GM19397 (cell line): ENCODE measurements around the gene SHTN1.

ENCODE experiments used
- ATAC-seq: cut with Tn5 transposase; IDR thresholded peaks from one replicate; pipeline ENCODE4 v1.9.1; 2021; ENCODE audit warnings: mild to moderate bottlenecking, moderate library complexity; ENCODE audit not compliant: unreplicated experiment

SHTN1 gene

GRCh38 chr10:116840389-116841075 lies 164.5 kb downstream of the SHTN1 start:
- ATAC-seq, result no peak

- no peak for ATAC-seq
Measured at GRCh38 chr10:116838143-116838725, 166.8 kb downstream of the SHTN1 start.

DNA sequence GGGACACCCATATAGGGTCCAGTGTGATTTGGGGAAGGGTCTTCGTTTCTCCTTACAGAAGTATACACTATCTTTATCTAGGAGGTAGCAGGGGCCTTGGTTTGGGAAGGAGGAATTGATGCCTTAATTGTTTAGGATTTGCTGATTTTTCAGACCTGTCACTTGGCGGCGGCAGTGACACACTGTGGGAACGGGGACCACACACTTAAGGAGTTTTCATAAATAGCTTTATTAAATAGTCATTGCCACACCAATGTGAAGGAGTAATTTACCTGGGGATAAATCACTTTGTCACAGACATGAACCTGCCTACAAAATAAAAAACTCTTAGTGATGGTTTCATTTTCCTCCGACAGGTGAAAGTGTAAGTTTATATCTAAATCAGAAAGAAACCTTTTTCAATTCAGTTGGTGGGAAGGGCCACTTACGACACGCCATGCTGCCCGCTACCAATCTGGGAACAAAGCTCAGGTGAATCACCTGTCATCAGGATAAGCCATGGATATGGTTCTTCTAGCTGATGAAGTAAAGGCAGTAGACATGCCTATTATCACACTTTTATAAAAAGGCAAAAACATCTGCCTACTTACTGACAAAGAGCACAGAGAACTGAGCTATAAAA lies 168.0 kb downstream of the SHTN1 start:
- ATAC-seq, result no peak

DNA sequence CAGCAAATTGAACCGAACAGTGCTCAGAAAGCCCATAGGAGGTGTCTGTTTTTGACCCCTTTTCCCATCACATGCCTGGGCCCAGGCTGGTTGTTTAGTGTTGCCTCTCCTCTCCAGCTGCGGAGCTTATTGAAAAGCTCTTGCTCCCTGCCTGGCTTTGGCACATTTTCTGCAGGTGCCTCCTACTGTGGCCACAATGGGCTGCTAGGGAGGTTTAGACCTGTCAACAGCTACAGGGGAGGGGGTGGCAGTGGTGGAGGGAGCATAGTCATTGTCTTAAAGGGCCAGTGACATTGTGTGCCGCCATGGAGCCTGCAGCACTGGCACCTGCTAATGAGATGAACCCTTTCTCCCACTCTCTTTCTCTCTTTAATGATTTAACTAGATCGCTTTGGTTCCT lies 168.9 kb downstream of the SHTN1 start:
- ATAC-seq, result no peak

DNA sequence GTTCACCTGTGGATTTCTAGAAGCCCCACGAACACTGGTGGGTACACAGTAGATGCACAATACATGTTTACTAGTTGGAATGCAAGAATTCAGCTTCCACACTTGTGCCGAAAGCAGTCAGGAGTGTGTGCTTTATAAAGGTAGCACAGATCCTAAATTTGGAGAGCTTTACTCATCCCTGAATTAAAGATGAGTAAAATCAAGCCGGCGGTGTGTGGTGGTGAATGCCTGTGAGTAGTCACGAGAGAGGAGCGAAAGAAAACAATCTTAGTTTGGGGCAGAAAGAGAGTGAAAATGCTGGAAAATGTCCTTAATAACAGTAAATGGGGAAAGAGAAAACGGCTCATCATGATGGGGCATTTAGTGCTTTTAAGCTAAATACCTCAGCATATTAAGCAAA lies 169.3 kb downstream of the SHTN1 start:
- no peak for ATAC-seq

DNA sequence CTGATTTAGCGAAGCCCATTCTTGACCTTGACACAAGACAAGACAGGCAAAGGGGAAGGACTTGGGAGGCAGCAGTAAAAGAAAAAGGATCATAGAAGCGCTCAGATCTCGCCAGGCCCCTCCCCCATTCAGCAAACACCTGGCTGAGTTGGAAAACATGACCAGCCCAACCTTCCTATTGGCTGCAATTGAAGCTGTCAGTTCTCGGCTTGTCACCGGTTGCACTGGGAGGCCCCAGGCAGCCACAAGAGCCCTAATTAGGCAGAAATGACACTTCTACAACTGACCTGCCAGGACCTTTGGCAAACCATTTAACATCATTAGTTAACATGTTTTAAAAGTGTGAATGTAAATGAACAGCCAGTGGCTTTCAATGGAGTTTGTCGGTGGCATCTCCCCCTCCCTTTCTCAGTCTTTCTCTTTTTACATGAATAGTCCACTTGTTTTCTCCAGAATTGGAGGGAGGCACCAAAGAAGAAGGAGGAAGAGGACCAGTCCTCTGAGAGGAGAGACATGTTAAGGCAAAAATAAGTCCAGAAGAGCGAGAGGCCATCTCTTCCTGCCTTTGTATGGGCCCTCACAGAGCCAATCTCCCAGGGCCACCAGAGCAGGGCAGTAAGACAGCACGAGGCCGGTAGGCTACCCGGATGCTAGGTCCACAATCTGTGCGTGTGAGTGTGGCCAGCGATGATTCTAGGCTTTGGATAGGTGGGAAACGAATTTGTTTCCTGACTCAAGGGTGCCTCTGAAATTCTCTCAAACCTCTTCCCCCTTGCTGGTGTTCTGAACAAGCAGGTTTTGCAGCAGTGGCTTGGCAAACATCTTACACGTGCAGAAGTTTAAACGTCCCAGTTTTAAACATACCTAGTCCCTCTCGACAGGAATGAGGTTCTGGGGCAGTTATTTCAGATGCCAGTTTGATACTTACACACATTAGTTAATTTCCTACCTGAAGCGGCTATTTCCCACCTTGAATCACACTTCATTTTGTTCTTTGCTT lies 170.7 kb downstream of the SHTN1 start:
- ATAC-seq, result no peak

GRCh38 chr10:116831790-116832189 lies 173.2 kb downstream of the SHTN1 start:
- no peak for ATAC-seq
